Heart right ventricle (tissue), 16 donors: ENCODE measurements around the gene PLEKHA5. TPM values are rescaled to one million over a fixed set of nuclear protein-coding genes. Genes with fewer than 3 reads are reported as not detected.

ENCODE experiments used
- ATAC-seq, 8 donors: fragments of 200-7000 bp; cut with Tn5 transposase; one replicate each; pipeline ENCODE4 v1.9.1; 2020; ENCODE audit warnings: mild to moderate bottlenecking in 8 of 8, moderate library complexity in 8 of 8, moderate number of reproducible peaks in 1 of 8
- DNase-seq, 2 donors: peaks; one replicate each; pipeline ENCODE4 v3.0.0-alpha.2; 2020
- H3K27ac ChIP-seq, 10 donors: fragments of 200-600 bp; sonication (generic) in 2 of 10; one replicate each; pipeline versions ENCODE4 v1.5.0 to v1.8.0; 2020 to 2022; ENCODE audit warnings: mild to moderate bottlenecking in 3 of 10
- H3K27me3 ChIP-seq, 7 donors: fragments of 200-600 bp; one replicate each; pipeline ENCODE4 v1.8.0; 2021 to 2022; ENCODE audit warnings: mild to moderate bottlenecking in 2 of 7
- H3K36me3 ChIP-seq, 9 donors: fragments of 200-600 bp; sonication (generic) in 1 of 9; one replicate each; pipeline versions ENCODE4 v1.5.0 to v1.8.0; 2020 to 2022; ENCODE audit warnings: mild to moderate bottlenecking in 2 of 9
- H3K4me1 ChIP-seq, 9 donors: fragments of 200-600 bp; sonication (generic) in 1 of 9; one replicate each; pipeline versions ENCODE4 v1.5.0 to v1.8.0; 2020 to 2022; ENCODE audit warnings: mild to moderate bottlenecking in 4 of 9
- H3K4me3 ChIP-seq, 10 donors: fragments of 200-600 bp; sonication (generic) in 2 of 10; one replicate each; pipeline versions ENCODE4 v1.5.0 to v1.8.0; 2020 to 2022; ENCODE audit warnings: mild to moderate bottlenecking in 7 of 10, moderate library complexity in 2 of 10
- H3K9me3 ChIP-seq, 11 donors: fragments of 200-600 bp in 10 of 11; sonication (generic) in 2 of 11; one replicate each; pipeline versions ENCODE4 v1.5.0 to v1.8.0; 2013 to 2022; ENCODE audit warnings: mild to moderate bottlenecking in 2 of 11, control low read depth in 1 of 11, moderate library complexity in 1 of 11
- WGBS, 2 donors: extraction: QIAGEN DNeasy Blood & Tissue Kit; methylation state at CpG; one replicate each; pipeline ENCODE4 v1.1.7; 2013; ENCODE audit warnings: inconsistent platforms in 1 of 2; 5-methylcytosine and 5-hydroxymethylcytosine counted together
- intact Hi-C, 10 donors: fragments of 100-400 bp; cut with DNase I; formaldehyde crosslinking; loops; one replicate each; pipeline versions ENCODE4 v1.11.1 to v1.14.2; 2022
- polyA plus RNA-seq, 2 donors: library from polyadenylated mRNA; stranded (reverse); fragments of 200-250 nt; gene quantifications; one replicate each; pipeline ENCODE4 v1.2.3, GENCODE V29; 2013
- total RNA-seq, 10 donors: library from RNA; stranded (reverse); fragmentation: NEBNext Ultra II Directional in 3 of 10; extraction: Animal tissue kit (Norgen Biotek cat#: 25700) in 3 of 10; gene quantifications; one replicate each; pipeline versions ENCODE4 v1.2.1 to v1.2.4, GENCODE V29; 2021 to 2023
- TF ChIP-seq, protein P1 (sequence below), 9 donors: fragments of 200-600 bp; sonication (generic) in 2 of 9; IDR thresholded peaks; one replicate each; pipeline versions ENCODE4 v1.5.0 to v1.8.0; 2021 to 2022; ENCODE audit warnings: antibody characterized with exemption in 9 of 9, mild to moderate bottlenecking in 5 of 9, moderate library complexity in 1 of 9
- donor health status: Arrhythmogenic right ventricular cardiomyopathy.
- donor health status: ischemic (EF 13 %, LVEDD 7.1; RV severe dilation, severe dysfunction).
- donor health status: healthy with polysubstance abuse.
- donor health status: DM: no; HTN: yes; CAD: no.
- donor health status: DM: no; HTN: no; CAD: no.
- donor health status: ischemic (EF 25% LVEDD 6.9; RV normal size, moderate dysfunction).
- donor health status: ischemic (EF 25% LVEDD 5.7; RV mildly dilated, moderate dysfunction).
- donor health status: healthy.
- donor health status: DM: yes; HTN: yes; CAD: no.
- donor health status: Ischemic cardiomyopathy.
- donor health status: ischemic (EF 35%, LVEDD 5.7; RV mildly dilated, moderate dysfunction).
- donor health status: nonischemic (EF 11% LVEDD 7.7; RV severe dilation, severe dysfunction).
- donor health status: DM: yes; HTN: yes; CAD: no.
- donor health status: PGD.
- donor health status: ischemic (EF 29% LVEDD 5.4; RV normal size, mild dysfunction).
- donor health status: nonischemic (EF 23%, LVEDD 6.1; RV moderate dilation, normal function).

The PLEKHA5 gene
- total and polyA plus RNA-seq, 12 donors: 11.8 to 77.1 (median 61.8) TPM

DNA sequence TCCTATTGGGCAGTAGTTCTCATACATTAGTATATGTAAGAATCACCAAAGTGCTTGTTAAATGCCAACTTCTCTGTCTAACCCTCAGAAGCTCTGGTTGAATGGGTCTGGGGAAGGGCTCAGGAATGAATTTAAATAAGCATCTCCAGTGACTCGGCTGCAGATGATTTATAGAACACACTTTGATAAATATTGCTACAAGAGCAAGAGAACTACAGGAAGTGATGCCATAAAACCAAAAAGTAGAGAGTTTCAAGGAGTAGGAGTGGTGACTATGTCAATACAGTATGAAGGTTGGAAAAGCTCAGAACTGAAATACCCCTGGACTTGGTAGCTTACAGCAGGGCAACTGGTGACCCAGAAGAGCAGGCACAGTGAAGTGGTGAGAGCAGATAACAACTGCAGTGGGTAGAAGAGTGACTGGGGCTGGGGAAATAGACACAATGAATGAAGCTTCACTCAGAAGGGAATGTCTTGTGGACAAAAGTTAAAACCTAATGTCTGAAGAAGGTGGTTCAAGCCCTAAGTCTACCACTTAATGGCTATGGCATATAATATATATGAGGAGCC is 8.0 kb upstream of the PLEKHA5 start:
- no peaks in the 10 kb centered on the region for H3K36me3 ChIP-seq
- peak in 1 of 8 donors; percentile 49 for ATAC-seq
- H3K27ac ChIP-seq: no peak overlapping the region
- no peak for DNase-seq
- H3K4me1 ChIP-seq: no peaks in the 10 kb centered on the region
- no peak overlapping the region for H3K4me3 ChIP-seq
- no peaks in the 10 kb centered on the region for H3K27me3 ChIP-seq
- intact Hi-C loops: loop anchor here in 2 of 10 donors (10.0 kb wide), 2 partner anchors 77 to 687 kb away; no protein-coding TSS in a partner anchor
- H3K9me3 ChIP-seq: peaks cover 0 to 13% (median 5%) of the 10 kb centered on the region in 11 donors
- 79 to 85% methylated on average over 1 of the region's 1 CpG for WGBS, 2 donors
- TF ChIP-seq, protein P1, sequence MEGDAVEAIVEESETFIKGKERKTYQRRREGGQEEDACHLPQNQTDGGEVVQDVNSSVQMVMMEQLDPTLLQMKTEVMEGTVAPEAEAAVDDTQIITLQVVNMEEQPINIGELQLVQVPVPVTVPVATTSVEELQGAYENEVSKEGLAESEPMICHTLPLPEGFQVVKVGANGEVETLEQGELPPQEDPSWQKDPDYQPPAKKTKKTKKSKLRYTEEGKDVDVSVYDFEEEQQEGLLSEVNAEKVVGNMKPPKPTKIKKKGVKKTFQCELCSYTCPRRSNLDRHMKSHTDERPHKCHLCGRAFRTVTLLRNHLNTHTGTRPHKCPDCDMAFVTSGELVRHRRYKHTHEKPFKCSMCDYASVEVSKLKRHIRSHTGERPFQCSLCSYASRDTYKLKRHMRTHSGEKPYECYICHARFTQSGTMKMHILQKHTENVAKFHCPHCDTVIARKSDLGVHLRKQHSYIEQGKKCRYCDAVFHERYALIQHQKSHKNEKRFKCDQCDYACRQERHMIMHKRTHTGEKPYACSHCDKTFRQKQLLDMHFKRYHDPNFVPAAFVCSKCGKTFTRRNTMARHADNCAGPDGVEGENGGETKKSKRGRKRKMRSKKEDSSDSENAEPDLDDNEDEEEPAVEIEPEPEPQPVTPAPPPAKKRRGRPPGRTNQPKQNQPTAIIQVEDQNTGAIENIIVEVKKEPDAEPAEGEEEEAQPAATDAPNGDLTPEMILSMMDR (IDR thresholded peaks at IDR 0.05): no peak

DNA sequence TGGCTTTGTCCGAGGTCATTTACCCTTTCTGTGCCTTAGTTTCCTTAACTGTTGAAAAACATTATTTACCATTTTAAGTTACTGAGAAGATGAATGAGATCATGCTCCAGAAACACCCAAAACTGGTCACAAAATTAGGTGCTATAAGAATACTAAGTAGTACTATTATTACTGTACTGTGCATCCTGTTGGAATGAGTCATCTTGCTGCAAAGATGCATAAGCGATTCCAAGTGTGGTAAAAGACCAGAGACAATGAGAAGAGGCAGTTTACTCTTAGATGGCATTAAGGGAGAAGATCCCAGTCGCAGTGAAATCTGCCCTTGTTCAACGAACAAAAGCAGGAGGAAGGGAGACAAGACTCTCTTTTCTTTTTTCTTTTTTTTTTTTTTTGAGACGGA is 4.2 kb upstream of the PLEKHA5 start:
- intact Hi-C loops: loop anchor here in 4 of 10 donors (5.0 to 10.0 kb wide), 4 partner anchors 81 to 691 kb away; no protein-coding TSS in a partner anchor
- 87 to 92% methylated on average over 4 to 5 of the region's 5 CpGs for WGBS, 2 donors
- ATAC-seq: no peak

DNA sequence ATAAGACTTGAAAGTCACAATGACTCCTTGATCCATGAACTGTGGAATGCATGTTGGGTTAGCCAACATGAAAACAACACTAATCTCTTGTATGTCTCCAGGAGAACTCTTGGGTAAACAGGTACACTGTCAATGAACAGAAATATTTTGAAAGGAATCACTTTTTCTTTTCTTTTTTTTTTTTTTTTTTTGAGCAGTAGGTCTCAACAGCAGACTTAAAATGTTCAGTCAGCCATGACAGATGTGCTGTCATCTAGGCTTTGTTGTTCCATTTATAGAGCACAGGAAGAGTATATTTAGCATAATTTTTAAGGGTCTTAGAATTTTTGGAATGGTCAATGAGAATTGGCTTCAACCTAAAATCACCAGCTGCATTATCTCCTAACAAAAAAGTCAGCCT is 2.3 kb upstream of the PLEKHA5 start:
- Histone ChIP-seq H3K27ac (no peak overlapping the region), H3K36me3 (no peaks in the 10 kb centered on the region), H3K27me3 (no peaks in the 10 kb centered on the region), H3K4me3 (no peak overlapping the region), H3K4me1 (peaks cover 0 to 21% (median 6%) of the 10 kb centered on the region in 9 donors), H3K9me3 (peaks cover 0 to 34% (median 19%) of the 10 kb centered on the region in 11 donors)
- ATAC-seq (no peak), DNase-seq (no peak)
- TF ChIP-seq, protein P1 (IDR thresholded peaks at IDR 0.05): no peak
- intact Hi-C loops: loop anchor here in 4 of 10 donors (5.0 to 10.0 kb wide), 4 partner anchors 82 to 692 kb away; no protein-coding TSS in a partner anchor

More for the DNA sequence above, 4.2 kb upstream of the PLEKHA5 start:
- TF ChIP-seq, protein P1 (IDR thresholded peaks at IDR 0.05): no peak
- no peak for DNase-seq
- peaks cover 0 to 34% (median 19%) of the 10 kb centered on the region in 11 donors for H3K9me3 ChIP-seq
- H3K4me3 ChIP-seq: no peak overlapping the region
- H3K4me1 ChIP-seq: peaks cover 0 to 3% (median 0%) of the 10 kb centered on the region in 9 donors
- no peaks in the 10 kb centered on the region for H3K36me3 ChIP-seq
- H3K27ac ChIP-seq: no peak overlapping the region
- H3K27me3 ChIP-seq: no peaks in the 10 kb centered on the region

DNA sequence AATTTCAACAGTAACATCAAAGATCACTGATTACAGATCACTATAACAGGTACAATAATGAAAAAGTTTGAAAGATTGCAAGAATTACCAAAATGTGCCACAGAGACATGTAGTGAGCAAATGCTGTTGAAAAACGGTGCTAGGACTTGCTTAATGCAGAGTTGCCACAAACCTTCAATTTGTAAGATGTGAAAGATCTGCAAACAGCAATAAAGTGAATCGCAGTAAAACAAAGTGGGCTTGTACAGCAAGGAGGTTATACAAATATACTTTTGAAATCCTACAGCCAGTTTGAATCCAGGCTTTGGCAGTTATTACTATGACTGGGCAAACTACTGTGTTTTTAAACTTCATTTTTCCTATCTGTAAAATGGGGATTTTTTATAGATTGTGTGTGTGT is 1.0 kb upstream of the PLEKHA5 start:
- Histone ChIP-seq H3K27ac (peak overlapping the region in 8 of 10 donors; percentile 64 to 95 (median 84)), H3K9me3 (peaks cover 0 to 34% (median 19%) of the 10 kb centered on the region in 11 donors), H3K4me1 (peaks cover 0 to 21% (median 6%) of the 10 kb centered on the region in 9 donors), H3K27me3 (no peaks in the 10 kb centered on the region), H3K36me3 (no peaks in the 10 kb centered on the region), H3K4me3 (no peak overlapping the region)
- no peak for DNase-seq
- intact Hi-C loops: loop anchor here in 5 of 10 donors (2.0 to 10.0 kb wide), 5 partner anchors 84 to 694 kb away; no protein-coding TSS in a partner anchor
- 92 to 93% methylated on average over 2 of the region's 2 CpGs for WGBS, 2 donors
- no peak for ATAC-seq
- TF ChIP-seq, protein P1 (IDR thresholded peaks at IDR 0.05): no peak
